Measurements from ENCODE around the gene BSND.

DNA sequence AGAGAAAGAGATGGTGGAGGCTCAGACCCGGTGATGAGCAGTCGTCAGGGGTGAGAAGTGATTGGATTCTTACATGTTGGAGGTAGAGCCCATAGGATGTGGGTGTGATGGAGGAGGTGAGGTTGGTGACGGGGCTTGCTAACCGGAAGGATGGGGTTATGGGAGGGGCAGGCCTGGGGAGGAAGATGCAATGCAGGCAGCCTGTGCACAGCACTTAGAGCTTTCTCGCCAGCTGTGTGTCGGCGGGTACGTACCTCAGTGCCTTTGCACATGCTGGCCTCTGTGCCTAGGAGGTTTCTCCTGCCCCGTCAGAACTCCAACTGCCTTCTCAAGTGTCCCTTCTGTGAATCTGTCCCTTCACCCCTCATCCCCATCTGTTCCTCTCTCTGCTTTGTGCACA, 2.9 kb upstream of the BSND start:
- TF ChIP-seq, protein P1, sequence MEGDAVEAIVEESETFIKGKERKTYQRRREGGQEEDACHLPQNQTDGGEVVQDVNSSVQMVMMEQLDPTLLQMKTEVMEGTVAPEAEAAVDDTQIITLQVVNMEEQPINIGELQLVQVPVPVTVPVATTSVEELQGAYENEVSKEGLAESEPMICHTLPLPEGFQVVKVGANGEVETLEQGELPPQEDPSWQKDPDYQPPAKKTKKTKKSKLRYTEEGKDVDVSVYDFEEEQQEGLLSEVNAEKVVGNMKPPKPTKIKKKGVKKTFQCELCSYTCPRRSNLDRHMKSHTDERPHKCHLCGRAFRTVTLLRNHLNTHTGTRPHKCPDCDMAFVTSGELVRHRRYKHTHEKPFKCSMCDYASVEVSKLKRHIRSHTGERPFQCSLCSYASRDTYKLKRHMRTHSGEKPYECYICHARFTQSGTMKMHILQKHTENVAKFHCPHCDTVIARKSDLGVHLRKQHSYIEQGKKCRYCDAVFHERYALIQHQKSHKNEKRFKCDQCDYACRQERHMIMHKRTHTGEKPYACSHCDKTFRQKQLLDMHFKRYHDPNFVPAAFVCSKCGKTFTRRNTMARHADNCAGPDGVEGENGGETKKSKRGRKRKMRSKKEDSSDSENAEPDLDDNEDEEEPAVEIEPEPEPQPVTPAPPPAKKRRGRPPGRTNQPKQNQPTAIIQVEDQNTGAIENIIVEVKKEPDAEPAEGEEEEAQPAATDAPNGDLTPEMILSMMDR (IDR thresholded peaks at IDR 0.05), result no peak
- TF ChIP-seq POLR2A (IDR thresholded peaks at IDR 0.05), result no peak
